GM21515 (cell line): ENCODE results near the gene PPIL1.

ENCODE experiments used
- ATAC-seq: cut with Tn5 transposase; IDR thresholded peaks from one replicate; pipeline ENCODE4 v1.9.1; 2021; ENCODE audit not compliant: unreplicated experiment

Gene PPIL1

GRCh38 chr6:36836111-36837021, 38.2 kb downstream of the PPIL1 start:
- ATAC-seq = no peak

GRCh38 chr6:36834576-36835341, 39.8 kb downstream of the PPIL1 start:
- ATAC-seq = no peak

GRCh38 chr6:36833182-36833789, 41.3 kb downstream of the PPIL1 start:
- no peak for ATAC-seq

GRCh38 chr6:36832313-36832712, 42.3 kb downstream of the PPIL1 start:
- no peak for ATAC-seq

GRCh38 chr6:36830577-36830976, 44.0 kb downstream of the PPIL1 start:
- no peak for ATAC-seq

- ATAC-seq = no peak
Observed at GRCh38 chr6:36829919-36830544, 44.6 kb downstream of the PPIL1 start.

- ATAC-seq = no peak
Observed at GRCh38 chr6:36827261-36828079, 47.1 kb downstream of the PPIL1 start.

- no peak for ATAC-seq
Observed at GRCh38 chr6:36826520-36827227, 47.9 kb downstream of the PPIL1 start.

GRCh38 chr6:36825994-36826393, 48.6 kb downstream of the PPIL1 start:
- no peak for ATAC-seq

GRCh38 chr6:36825452-36825851, 49.2 kb downstream of the PPIL1 start:
- ATAC-seq = no peak

- ATAC-seq = no peak
Observed at GRCh38 chr6:36824253-36824652, 50.4 kb downstream of the PPIL1 start.

GRCh38 chr6:36823421-36824096, 51.0 kb downstream of the PPIL1 start:
- ATAC-seq = no peak

GRCh38 chr6:36822506-36823269, 51.9 kb downstream of the PPIL1 start:
- no peak for ATAC-seq

- no peak for ATAC-seq
Observed at GRCh38 chr6:36821581-36822335, 52.8 kb downstream of the PPIL1 start.

GRCh38 chr6:36820700-36821580, 53.7 kb downstream of the PPIL1 start:
- no peak for ATAC-seq

GRCh38 chr6:36818756-36819155, 55.8 kb downstream of the PPIL1 start:
- no peak for ATAC-seq

- ATAC-seq = no peak
Observed at GRCh38 chr6:36817847-36818246, 56.8 kb downstream of the PPIL1 start.
